ENCODE results near the gene PARD3.
"Not testable (repeated sequence)": the region's sequence is repeated elsewhere in the genome, so short reads cannot be mapped to it uniquely, and the experiment has no call there.

DNA sequence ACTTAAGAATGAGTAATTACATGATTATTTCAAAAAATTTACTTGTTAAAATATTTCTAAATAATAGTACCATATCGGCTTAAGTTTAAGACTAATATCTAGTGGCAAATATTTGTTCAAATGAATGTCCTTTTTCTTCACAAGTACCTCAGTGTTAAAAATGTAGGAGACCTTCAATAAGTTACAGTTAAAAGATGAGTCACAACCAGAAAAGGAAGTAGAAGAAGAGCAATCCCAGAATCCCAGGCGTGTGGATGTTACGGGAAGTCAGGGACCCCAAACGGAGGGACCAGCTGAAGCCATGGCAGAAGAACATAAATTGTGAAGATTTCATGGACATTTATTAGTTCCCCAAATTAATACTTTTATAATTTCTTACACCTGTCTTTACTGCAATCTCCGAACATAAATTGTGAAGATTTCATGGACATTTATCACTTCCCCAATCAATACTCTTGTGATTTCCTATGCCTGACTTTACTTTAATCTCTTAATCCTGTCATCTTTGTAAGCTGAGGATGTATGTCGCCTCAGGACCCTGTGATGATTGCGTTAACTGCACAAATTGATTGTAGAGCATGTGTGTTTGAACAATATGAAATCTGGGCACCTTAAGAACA lies 388.4 kb downstream of the PARD3 start:
- TF ChIP-seq, protein P1, sequence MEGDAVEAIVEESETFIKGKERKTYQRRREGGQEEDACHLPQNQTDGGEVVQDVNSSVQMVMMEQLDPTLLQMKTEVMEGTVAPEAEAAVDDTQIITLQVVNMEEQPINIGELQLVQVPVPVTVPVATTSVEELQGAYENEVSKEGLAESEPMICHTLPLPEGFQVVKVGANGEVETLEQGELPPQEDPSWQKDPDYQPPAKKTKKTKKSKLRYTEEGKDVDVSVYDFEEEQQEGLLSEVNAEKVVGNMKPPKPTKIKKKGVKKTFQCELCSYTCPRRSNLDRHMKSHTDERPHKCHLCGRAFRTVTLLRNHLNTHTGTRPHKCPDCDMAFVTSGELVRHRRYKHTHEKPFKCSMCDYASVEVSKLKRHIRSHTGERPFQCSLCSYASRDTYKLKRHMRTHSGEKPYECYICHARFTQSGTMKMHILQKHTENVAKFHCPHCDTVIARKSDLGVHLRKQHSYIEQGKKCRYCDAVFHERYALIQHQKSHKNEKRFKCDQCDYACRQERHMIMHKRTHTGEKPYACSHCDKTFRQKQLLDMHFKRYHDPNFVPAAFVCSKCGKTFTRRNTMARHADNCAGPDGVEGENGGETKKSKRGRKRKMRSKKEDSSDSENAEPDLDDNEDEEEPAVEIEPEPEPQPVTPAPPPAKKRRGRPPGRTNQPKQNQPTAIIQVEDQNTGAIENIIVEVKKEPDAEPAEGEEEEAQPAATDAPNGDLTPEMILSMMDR (IDR thresholded peaks at IDR 0.05; ENCODE audit: insufficient read depth, low read depth, low read length): not testable (repeated sequence)
- TF ChIP-seq EZH2 (IDR thresholded peaks at IDR 0.05; ENCODE audit: insufficient read depth, low read length): not testable (repeated sequence)

Measured in astrocyte (in vitro differentiated cells and primary cell).